Activated T-cell treated with anti-CD3 and anti-CD28 coated beads for 1 hour (primary cell): ENCODE measurements around the gene GALNS.
"Not testable (repeated sequence)": the region's sequence is repeated elsewhere in the genome, so short reads cannot be mapped to it uniquely, and the experiment has no call there.

ENCODE experiments used
- DNase-seq: peaks from one replicate; pipeline ENCODE4 v3.0.0-alpha.2; 2020; ENCODE audit warnings: low read depth

The GALNS gene

DNA sequence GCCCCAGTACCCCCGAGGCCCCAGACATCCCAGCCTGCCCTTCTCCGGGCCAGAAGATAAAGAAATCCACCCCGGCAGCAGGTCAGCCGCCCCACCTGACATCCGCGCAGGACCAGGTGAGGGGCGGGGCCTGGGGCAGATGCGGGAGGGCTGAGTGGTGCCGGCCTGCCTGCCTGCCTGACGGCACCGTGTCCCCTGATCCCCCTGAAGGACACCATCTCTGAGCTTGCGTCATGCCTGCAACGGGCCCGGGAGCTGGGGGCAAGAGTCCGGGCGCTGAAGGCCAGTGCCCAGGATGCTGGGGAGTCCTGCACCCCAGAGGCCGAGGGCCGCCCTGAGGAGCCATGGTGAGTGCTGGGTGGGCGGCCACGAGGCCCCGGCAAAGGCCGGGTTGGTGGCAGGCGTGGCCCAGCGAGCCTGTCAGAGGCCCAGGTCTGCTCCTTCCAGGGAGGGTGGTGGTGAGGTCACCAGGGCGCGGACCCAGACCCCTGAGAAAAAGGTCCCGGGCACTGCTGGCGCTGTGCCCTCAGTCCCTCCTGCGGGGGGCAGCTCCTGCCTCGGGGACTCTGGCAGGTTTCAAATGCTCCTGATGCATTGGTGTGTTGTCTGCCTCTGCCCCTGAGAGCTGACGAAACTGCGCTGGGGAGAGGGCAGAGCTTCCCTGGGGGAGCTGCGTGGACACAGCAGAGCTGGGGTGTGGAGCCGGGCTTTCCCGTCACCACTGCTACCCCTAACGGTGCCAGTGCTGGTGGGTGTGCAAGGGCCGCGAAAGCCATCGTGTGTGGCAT, 52.0 kb downstream of the GALNS start:
- DNase-seq, result no peak

DNA sequence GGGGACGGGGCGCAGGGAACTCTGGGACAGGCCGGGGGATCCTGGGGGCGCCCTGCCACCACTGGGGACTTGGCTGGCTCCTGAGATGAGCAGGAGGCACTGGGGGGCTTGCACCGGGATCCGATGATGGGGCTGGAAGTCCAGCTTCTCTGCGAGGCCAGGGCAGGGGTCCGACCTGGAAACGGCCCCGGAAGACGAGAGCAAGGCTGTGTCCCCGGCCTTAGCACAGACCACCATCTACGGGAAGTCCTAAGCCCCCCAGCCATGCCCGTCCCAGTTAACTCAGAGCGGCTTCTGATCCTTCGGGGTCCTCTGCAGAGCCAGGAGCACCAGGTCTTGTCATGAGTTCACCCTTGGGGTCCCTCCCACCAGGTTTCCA, 52.6 kb downstream of the GALNS start:
- DNase-seq, result no peak

DNA sequence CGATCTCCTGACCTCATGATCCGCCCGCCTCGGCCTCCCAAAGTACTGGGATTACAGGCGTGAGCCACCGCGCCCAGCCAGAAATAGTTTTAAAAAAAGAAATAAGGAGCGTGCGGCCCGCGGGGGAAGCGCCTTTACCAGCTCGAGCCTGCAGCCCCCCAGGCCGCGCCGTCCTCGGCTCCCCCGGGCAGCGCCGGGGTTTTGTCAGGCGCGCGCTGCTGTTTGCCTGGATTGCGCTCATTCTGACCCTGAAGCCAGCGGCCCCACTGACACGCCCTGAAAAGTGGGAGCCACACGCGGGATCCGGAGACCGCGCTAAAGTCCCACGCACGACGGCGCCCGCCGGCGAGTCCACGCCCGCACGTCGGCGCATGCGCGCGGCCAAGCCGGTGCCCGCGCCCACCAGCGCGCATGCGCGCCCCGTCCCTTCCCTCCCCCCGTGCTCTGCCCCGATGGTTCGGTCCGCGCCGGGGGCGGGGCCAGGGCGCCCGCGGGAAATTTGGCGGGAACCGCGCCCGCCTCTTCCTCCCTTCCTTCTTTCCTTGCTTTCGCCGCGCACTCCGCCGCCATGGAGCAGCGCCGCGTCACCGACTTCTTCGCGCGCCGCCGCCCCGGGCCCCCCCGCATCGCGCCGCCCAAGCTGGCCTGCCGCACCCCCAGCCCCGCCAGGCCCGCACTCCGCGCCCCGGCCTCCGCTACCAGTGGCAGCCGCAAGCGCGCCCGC, 53.3 kb downstream of the GALNS start, which contains the start of gene CDT1:
CDT1 (plus strand) TSS at position 526 of the 724 bp plus-strand sequence; CDS start at position 569, 43 bp downstream.
- peak; percentile 81 for DNase-seq

DNA sequence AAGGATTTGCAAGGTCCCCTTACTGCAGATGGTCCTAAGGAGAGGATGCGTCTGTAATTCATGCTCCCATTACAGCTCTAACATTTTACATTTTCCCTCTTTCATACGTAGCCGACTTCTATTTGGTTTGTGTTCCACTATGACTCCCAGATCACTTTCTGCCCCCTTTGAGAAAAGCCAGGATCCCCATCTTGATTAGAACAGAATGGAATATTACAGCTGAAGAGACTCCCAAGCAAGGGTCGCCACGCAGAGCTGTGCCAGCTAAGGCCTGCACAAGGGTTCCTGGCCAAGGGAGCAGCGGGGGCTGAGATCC, 56.5 kb downstream of the GALNS start:
- DNase-seq, result no peak

DNA sequence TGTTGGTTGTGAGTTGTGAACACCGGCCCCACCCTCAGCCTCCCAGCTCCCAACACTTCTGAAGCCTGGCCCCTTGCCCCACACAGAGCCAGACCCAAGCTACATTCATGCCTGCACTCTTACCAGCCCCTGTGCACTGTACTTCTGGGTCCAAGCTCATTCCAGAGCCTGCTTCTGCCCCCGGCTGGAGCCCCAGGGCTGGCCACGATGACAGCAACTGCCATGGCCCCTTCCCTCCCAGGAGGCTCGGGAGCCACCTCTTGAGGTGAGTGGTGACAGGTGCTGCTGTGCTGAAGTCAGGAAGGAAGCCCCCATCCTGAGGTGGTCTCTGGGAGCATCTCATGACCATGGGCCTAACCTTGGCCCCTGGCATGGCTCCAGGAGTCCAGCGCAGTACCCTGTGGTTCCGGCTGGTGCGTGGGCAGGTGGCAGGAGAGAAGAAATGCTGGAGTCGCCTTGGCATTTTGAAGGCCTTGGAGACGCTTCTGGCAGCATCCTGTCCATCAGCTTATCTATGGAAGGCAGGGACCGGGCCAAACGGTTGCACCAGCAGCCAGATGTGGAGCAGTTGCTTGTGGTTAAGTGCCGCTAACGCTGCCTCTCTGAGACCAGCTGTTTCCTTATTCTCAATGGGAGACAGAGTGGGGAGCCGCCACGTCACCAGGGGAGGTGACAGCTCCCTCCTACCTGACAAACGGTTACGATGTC, 57.0 kb downstream of the GALNS start:
- DNase-seq, result no peak

DNA sequence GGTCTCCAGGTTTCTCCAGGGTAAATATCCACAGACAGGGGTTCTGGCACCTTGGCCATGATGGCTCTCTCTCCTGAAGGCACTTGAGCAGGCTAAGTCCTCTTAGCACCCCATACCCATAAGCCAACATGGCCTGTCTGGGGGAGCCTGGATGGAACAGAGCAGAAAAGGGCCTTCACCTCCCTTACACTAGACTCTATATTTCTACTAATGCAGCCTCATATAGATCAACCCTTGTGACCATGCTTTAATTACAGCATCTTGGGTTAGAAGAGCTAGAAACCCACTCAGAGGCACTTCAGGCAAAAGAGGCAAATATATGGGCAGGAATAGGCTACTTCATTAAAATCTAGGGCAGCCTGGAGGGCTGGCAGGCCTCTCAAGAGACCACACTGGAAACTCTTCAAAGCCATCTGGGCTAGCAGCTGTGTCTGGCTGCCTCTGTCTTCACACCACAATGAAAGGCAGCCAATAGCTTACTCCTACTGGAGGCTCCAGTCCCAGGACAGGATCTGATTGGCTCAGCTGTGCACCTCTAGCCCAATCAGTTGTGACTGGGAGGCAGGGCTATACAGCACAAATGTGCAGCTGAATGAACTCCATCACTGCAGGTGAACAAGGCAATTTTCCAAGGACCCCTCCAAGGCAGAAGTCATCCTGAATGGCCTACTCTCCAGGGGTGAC, 57.8 kb downstream of the GALNS start:
- no peak for DNase-seq

DNA sequence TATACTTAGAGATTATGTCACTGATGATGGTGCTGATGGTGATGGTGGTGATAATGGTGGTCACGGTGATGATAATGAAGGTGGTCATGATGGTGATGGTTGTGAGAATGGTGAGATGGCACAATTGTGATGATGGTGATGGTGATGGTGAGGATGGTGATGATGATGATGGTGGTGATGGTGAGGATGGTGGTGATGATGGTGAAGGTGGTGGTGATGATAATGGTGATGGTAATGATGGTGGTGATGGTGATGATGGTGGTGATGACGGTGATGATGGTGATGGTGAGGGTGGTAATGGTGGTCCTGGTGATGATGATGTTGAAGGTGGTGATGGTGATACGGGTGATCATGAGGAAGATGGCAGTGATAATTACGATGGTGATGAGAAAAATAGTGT, 58.7 kb downstream of the GALNS start:
- DNase-seq, result no peak

DNA sequence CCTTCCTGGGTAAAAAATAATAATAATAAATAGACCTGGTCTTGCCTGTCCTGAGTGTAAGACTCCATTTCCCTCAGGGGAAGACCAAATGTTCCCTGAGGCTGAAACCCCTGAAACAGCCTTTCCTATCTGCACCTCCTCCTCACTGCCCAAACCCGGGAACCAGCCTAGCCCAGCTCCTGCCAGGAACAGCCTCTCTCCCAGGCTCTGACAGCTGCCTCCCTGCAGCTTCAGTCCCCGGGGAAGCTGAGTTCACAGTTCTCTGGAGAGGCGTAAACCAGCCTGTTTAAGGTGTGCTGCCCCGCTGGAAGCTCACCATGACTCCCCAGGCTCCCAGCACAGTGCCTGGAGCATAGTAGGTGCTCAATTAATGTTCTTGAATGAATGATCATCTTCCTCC, 60.5 kb downstream of the GALNS start:
- no peak for DNase-seq

DNA sequence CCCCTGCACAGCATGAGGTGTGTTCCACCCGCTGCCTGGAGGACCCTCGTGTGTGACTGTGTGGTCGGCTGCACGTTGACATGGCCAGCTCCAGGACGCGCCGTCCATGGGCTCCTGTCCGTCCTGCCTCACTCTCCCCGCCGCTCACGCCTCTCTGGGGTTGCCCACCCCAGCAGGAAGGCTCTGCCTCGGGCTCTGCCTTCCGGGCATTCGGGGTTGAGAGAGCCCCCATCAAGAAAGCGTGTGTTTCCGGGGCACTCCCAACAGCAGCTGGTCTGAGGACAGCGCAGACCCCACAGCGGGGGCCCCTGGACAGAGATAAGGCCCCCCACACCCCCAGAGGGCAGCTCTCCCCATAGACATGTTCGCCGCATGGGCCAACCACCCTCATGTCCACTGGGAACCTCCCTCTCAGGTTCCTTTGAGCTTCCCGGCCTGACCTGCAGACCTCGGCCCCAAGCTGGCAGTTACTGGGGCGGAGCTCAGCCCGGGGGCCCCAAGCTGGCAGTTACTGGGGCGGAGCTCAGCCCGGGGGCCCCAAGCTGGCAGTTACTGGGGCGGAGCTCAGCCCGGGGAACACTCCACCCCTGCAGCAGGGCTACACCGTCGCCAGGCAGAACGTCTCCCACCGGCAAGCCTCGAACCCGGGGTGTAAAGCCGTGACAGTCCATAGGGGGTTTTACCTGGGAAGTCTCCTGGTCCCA, 63.3 kb downstream of the GALNS start:
- DNase-seq, result no peak

DNA sequence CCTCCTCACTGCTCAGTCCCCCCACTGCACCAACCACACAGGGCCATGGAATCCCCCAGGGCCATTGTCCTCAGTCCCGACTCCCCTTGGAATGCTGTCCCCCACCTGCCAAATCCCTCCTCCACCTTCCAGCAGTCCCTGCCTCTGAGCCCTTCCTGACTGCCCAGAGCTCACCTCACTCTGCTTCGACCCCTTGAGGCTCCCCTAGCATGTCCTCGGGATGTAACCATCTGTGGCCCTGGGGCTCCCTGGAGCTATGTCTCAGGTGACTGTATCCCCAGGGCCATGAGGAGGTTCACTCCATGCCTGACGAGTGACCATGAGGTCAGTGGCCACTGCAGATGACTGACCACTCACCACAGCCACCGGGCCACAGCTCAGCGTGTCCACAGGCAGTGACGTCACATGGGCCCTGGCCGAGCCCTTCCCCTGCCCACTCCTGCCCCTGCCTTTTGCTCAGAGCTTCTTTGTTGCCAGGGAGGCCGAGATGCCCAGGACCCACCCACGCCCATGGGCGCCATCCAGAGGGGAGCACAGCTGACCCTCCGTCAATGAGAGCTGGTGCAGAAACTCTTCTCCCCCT, 64.0 kb downstream of the GALNS start:
- DNase-seq, result no peak

DNA sequence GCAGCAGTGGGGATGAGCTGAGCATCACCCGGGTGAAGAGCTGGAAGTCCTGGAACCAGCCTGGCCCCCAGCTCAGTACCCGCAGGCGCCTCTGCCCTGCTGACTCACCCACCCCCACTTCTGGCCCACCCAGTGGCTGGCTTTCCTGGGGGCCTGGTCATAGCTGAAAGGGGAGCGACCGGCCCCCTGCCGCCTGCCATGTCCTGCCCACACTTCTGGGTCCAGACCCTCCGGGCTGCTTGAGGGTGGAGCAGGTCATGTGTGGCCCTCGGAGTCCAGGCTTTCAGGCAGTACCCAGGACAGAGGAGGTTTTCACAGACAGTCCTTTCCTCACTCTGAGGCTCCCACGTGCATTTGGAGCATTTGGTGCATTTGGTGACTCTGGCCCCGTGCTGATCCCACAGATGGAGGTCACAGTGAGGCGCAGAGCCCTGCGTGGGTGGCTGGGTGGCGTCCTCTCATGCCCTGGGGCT, 64.6 kb downstream of the GALNS start:
- no peak for DNase-seq

DNA sequence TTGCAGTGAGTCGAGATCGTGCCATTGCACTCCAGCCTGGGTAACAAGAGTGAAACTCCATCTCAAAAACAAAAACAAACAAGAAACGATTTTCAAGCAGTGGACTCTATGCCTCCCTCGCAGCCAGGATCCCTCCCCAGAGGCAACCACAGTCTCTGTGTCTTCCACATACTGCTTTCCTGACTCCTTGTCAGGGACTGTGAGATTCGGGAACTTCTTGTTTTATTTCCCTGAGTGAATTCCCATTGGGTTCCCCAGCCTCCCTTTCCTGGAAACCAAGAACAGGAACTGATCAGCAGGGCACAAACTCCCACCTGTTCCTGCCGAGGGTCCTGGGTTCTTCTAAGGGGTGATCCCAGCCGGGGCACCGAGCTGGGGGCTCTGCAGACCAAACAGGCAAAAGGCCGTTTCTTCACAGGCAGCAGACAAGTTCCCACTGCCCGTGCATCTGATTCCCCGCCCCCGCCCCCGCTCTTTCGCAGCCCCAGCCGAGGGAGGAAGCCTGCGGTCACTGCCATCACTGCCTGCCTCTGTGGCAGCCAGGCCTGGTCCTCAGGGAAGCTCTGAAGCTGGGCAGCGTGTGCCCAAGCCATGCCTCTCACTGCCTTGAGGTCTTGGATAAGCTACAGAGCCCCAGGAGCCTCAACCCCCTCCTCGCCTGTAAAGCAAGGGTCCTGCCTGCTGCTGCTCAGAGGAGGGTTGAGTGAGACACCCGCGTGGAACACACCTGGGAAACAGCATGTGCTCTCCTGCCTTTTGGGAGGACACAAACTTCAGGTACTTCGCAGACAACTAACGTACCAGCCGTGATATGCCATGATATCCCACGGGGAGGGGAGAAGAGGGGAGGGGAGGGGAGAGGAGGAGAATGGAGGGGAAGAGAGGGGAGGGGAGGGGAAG, 66.2 kb downstream of the GALNS start:
- no peak for DNase-seq

DNA sequence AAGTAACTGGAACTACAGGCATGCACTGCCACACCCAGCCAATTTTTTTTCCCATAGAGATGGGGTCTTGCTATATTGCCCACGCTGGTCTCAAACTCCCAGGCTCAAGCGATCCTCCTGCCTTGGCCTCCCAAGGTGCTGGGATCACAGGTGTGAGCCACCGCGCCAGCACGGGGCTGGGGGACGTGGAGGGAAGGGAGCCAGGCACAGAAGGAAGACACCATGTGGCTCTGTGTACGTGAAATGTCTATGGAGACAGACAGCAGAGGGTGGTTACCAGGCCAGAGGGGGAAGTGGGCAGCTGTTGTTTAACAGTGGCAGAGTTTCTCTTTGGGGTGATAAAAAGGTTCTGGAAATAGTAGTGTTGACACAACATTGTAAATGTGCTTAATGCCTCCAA, 67.2 kb downstream of the GALNS start:
- DNase-seq, result no peak

DNA sequence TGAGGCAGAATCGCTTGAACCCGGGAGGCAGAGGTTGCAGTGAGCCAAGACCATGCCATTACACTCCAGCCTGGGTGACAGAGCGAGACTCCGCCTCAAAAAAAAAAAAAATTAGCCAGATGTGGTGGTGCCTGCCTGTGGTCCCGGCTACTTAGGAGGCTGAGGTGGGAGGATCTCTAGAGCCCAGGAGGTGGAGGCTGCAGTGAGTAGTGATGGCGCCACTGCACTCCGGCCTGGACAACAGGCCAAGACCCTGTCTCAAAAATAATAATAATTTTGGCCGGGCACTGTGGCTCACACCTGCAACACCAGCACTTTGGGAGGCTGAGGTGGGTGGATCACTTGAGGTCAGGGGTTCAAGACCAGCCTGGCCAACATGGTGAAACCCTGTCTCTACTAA, 68.0 kb downstream of the GALNS start:
- not testable (repeated sequence) for DNase-seq

DNA sequence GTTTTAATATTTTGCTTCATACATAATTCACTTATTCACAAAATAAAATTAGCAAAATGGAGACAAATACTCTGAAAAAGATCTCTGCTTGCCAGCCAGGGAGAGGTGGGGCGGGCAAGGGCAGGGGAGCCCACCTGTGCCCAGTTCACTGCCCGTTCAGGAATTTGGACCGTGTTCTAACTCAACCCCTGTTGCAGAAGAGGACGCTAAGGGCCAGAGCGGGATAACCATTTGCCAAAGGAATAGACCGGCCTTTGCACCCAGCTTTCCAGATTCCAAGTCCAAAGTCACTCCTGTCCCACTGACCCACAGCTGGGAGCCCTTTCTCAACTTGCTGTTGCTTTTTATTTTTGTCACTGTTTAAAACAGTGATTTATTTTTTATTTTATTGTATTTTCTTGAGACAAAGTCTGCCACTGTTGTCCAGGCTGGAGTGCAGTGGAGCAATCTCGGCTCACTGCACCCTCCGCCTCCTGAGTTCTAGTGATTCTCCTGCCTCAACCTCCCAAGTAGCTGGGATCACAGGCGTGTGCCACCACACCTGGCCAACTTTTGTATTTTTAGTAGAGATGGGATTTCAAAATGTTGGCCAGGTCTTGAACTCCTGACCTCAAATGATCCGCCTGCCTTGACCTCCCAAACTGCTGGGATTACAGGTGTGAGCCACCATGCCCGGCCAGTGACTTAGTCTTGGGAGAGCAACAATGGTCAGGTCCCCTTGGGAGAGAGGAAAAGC, 69.0 kb downstream of the GALNS start:
- DNase-seq, result no peak

DNA sequence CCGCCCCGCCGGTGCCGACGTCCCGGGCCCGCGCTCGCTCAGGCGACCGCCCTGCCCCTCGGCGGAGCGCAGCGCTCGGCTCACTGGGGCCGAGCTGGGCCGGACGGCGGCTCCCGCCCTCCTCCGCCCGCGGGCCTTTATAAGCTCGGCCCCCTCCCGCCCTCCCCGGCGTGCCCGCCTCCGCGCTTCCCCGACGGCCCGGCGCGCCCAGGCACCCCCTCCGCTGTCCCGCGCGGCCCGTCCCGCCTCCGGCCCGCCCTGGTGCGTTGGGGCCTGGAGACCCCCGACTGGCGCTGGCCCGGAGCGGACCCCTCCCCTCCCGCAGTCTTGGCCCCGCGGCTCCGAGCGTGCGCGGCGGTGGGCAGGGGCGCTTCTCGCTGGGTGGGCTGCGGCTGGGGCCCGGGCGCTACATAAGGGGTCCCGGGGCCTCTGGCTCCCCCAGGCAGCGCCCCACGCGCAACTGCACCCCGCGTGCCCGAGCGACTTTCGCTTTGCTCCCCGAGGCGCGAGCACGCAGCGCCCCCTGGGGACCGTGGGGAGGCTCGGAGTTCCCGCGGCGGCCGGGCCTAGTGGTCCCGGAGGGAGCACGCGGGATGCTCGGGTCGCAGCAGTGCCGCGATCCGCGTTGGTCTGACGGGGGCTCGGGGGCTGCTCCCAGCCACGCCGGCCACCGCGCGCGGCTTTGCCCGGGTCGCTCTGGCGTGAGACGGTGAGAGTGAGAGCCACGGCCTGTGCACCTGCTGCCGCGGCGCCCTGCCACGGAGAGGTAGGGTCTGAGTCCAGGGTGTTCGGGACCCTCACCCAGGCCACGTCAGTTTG, 71.4 kb downstream of the GALNS start, which contains the start of gene PIEZO1:
PIEZO1 (minus strand) TSS at position 115 of the 819 bp plus-strand sequence. CDS start 256 bp downstream, outside the sequence.
- peak; percentile 83 for DNase-seq

DNA sequence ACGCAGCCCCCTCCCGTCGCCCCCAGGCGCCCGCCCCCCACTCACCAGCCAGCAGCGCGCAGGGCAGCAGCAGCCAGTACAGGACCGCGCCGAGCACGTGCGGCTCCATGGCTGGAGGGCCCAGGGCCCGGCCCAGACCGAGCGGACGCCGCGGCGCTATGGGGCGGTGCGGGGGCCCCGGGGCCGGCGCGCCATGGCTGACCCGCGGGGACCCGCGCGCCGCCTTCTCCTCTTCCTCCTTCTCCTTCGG, 72.0 kb downstream of the GALNS start:
- no peak for DNase-seq

DNA sequence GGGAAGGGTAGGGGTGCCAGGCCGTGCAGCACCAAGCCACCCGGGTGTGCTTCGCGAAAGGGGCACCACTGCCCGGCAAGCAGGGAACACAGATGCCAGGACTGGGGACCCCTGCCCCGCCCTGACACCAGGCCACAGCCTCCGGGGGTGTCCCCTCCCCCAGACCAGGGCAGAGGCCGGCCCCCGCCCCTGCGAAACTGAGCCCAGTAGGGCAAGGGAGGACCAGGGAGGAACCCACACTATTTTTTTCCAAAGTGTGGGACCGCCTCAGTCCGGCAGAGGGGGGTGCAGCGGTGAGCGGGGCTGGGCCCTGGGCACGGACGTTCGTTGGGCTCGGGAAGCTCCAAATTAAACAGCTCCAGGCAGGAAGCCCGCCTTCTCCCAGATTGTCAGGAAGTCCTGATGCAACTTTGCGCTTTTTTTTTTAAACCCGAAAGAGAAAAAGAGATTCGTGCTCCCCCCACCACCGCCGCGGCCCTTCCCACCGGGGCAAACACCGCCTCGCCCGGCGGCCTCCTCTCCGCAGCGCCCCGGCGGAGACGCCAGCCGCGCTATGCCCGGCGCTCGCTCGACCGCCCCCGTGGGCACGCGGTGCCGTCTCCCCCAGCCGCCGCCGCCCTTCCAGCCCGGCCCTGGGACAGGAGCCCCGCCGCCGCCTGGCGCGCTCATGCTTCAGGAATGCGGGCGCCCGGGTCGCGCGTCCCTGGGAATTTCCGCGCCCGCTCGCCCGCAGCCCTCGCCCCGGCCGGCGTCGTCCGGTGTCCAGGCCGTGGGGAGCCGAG, 72.5 kb downstream of the GALNS start:
- no peak for DNase-seq
